Hepatocyte (in vitro differentiated cells): ENCODE data around the gene PLEKHF1.

Source experiments
- EZH2 ChIP-seq: fragments of 200-600 bp; sonication (generic); IDR thresholded peaks from 2 replicates; pipeline ENCODE4 v1.6.1; 2016; ENCODE audit warnings: antibody characterized with exemption, mild to moderate bottlenecking, borderline replicate concordance
- EZH2phosphoT487 ChIP-seq: fragments of 200-600 bp; sonication (generic); IDR thresholded peaks from one replicate; pipeline ENCODE4 v1.6.1; 2018; ENCODE audit warnings: antibody characterized with exemption, mild to moderate bottlenecking, low read depth, moderate library complexity; ENCODE audit not compliant: unreplicated experiment, severe bottlenecking
- TF ChIP-seq, protein P1 (sequence below): fragments of 200-600 bp; sonication (generic); IDR thresholded peaks from 2 replicates; pipeline ENCODE4 v1.5.1; 2016; ENCODE audit warnings: antibody characterized with exemption, mild to moderate bottlenecking; ENCODE audit not compliant: poor library complexity

GRCh38 chr19:29685326-29685725 lies 20.1 kb downstream of the PLEKHF1 start:
- no peak for TF ChIP-seq EZH2phosphoT487
- TF ChIP-seq, protein P1, sequence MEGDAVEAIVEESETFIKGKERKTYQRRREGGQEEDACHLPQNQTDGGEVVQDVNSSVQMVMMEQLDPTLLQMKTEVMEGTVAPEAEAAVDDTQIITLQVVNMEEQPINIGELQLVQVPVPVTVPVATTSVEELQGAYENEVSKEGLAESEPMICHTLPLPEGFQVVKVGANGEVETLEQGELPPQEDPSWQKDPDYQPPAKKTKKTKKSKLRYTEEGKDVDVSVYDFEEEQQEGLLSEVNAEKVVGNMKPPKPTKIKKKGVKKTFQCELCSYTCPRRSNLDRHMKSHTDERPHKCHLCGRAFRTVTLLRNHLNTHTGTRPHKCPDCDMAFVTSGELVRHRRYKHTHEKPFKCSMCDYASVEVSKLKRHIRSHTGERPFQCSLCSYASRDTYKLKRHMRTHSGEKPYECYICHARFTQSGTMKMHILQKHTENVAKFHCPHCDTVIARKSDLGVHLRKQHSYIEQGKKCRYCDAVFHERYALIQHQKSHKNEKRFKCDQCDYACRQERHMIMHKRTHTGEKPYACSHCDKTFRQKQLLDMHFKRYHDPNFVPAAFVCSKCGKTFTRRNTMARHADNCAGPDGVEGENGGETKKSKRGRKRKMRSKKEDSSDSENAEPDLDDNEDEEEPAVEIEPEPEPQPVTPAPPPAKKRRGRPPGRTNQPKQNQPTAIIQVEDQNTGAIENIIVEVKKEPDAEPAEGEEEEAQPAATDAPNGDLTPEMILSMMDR: no peak
- TF ChIP-seq EZH2: no peak
